HG03457 (cell line): ENCODE results near the gene MORC2.

Experiments used
- ATAC-seq: cut with Tn5 transposase; IDR thresholded peaks from one replicate; pipeline ENCODE4 v1.9.1; 2021; ENCODE audit warnings: moderate number of reproducible peaks; ENCODE audit not compliant: unreplicated experiment

MORC2 gene

DNA sequence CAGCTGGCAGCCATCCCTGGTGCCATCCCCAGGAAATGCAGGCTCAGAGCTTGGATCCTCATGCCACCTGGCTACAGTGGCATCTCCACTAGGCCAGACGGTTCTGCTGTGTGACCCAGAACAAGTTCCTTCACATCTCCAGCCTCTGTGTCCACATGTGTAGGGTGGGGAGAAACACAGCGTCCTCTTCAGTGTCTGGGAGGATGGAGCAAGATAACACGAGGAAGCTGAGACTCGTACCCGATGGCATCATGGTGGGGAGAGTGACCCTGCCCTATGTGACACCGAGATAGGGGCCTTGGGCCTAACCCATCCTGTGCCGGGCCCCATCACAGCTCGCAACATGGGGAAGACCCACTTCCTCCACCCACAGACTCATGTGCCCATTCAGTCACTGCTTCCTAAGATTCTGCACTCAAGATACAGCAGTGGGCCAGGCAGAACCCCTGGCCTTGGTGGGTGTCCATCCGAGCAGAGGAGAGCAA is 78.5 kb downstream of the MORC2 start:
- no peak for ATAC-seq

DNA sequence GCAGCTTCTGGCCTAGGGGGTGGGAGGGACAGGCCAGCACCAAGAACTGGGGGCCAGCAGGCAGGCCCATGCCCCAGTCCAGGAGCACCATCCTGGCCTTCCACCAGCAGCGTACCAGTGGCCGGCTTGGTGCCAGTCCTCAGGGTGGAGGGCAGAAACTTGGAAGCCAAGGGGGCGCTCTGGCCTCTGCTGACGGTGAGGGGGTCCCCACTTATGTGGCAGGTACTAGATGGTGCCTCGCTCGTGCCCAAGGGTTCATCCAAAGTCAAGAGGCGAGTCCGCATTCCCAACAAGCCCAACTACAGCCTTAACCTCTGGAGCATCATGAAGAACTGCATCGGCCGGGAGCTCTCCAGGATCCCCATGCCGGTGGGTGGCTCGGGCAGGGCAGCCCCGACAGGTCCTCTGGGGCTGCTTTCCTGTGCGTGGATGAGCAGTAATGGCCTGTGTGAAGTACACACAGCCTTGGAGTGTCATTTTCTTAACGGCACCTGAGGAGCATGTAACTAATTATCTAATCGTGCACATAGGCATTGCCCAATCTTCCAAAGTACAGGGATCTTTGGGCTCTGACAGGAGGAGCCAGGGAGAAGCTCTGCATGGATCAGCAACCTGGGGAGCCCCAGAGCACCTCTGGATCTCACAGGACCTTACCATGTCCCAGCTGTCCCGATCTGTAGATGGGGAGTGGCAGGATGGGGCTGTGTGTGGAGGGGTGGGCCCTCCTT is 79.1 kb downstream of the MORC2 start:
- no peak for ATAC-seq

DNA sequence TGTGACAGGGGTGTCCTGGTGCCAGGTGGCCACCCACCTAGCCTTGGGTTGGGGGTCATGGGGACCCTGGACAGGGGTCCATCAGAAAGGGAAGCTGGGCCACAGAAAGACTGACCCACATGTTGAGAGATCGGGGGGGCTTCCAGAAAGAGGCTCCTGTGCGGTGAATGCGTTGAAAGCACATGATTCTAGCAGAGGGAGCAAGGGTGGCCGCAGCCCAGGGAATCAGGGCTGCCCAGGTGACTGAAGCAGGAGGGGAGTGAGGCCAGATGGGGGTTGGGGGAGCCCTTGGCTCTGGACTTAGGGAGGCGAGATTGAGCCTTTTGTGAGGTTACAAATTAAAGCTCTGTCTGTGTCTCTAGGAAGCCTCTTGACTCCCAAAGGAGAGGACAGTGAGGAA is 80.7 kb downstream of the MORC2 start:
- no peak for ATAC-seq

DNA sequence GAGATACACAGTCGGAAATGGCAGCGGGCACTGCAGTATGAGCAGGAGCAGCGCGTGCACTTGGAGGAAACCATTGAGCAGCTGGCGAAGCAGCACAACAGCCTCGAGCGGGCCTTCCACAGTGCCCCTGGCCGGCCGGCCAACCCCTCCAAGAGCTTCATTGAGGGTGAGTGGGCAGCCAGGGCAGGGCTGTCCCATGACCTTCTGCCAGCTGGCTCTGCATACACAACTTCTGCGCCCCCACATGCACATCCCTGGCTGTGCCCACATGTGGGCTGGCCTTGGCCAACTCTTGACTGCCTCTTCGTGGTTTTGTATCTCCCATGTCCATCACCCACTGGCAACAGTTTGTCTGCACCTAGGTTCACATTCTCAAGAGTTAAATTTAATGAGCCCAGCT is 81.1 kb downstream of the MORC2 start:
- ATAC-seq, result no peak

DNA sequence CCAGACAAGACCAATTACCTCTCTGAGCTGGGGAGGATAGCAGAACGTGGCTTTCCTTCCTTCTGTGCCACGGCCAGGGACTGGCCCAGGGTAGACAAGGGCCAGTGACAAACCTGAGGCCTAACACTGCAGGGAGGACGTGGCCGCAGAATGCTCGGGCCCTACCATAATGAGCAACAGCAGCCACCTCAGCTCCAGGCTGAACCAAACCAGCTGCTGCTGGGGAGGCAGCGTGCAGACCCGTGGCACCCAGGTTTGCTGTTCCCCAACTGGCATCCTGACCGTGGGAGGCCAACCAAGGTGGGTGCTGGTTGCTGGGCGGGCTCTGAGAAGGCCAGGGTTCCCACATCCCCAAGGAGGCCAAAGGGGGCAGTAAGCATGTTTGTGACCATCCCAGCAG is 83.0 kb downstream of the MORC2 start:
- no peak for ATAC-seq

DNA sequence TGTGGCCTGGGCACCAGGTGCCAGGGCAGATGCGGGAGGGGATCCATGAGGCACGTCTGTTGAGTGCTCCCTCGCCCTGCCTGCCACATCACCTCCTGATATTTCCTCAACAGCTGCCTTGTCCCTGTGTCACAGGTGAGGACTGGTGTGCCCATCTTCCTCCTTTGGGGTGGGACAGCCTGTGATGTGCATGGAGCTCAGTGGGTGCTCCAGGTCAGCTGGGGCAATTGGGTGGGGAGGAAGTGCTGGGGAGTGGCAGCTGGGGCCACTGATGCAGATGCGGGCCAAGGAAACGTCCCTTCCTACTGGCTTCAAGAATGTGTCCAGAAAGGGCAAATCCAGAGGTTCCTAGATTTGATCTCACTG is 83.6 kb downstream of the MORC2 start:
- ATAC-seq, result no peak

DNA sequence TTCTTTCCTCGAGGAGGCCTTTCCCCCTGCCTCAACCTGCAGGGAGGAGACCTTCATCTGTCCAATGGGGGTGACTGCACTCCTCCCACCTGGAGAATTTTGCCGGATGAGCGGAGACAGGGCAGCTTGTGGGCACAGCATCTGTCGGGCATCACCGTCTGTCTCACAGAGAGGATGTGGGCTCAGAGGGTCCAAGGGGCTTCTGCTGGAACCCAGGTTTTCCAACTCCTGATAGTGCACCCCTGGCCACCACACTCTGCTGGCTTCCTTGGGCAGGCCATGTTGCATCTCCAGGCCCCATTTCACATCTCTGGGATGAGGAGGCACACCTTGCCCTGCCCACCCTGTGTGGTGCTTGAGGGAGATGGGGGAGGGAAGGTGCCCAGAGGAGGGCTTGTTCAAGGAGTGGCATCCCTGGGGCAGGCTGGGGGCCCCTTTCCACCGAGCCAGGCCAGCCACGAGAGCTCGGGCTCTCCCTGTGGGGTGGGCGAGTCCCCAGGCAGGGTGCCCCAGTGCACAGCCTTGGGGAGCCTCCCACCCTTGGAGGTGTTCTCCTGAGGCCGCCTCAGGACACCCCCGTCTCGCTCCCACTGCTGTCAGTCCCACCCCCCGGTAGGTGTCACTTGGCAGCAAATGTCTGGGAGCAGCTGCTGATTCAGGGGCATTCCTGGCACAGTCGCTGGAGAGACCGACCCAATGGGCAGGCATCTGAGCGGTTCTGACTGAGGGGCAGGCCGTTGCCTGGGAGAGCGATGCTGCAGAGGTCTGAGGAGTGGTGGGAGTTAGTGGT is 84.2 kb downstream of the MORC2 start:
- no peak for ATAC-seq

DNA sequence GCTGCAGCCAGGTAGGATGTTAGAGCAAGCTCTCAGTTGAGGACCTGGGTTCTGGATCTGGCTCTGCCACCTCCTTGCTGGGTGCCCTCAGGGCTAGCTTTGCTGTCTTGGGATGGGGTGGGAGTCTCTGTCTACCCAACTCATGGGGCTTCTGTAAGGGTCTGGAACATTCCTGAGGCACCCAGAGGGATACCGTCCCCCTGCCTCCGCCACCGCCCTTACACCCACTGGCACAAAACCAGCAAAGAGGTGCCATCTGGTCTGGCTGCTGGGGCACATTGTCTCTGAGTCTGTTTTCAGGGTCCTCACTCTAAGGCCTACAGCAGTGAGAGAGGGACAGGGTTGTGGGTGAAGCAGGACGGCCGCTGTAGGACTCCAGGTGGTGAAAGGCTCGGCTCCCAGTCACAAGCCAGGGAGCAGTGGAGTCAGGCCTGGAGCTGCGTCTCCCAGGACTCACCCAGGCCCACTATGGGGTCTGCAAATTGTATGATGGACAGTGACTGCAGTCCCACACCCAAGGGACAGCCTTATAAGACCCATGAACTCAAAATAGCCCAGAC is 84.9 kb downstream of the MORC2 start:
- no peak for ATAC-seq

DNA sequence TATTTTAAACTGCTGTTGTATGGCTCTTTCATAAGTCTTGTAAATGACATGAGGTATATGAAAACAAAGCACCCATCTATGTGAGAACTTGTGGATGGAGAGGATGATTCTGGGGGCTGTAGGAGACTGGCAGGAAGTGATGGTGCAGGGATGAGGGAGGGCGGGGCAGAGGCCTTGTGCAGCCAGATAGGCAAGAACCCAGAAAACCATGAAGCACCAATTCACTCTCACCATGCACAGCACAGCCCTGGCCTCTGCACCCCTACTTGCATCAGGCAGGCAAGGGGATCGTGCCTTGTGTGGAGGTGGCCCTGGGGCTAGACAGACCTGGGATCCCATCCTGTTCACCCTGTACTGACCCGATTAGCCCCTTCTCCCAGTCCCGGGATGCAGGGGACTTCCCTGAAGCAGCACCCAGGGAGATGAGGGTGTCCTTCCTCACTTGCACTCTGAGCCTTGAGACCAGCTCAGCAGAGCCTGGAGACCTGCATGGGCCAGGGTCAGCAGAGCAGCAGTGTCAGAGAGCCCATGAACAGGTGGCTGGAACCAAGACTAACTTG is 85.5 kb downstream of the MORC2 start:
- ATAC-seq, result no peak

DNA sequence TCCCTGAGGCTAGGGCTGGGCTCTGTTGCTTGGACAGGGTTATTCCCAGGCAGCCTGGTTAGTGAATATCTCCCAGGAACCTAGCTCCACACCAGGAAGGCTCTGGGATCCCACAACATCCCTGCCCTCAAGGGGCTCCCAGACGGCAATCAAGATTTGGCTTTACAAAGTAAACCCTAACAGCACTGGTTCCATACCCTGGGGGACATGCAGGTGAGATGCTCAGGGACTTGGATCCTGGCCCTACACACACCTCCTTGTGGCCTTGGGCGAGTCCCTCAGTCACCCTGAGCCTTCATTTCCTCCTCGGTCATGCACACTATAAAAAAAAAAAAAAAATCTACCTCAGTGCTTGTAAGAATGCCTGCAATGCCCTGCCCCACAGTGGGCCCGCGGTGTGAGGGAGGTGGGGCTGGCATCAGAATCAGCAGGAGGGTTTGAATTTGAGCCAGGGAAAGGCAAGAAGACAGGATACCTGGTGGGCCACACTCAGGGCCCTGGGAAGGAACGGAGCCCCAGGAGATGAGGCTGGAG is 86.3 kb downstream of the MORC2 start:
- ATAC-seq, result no peak

DNA sequence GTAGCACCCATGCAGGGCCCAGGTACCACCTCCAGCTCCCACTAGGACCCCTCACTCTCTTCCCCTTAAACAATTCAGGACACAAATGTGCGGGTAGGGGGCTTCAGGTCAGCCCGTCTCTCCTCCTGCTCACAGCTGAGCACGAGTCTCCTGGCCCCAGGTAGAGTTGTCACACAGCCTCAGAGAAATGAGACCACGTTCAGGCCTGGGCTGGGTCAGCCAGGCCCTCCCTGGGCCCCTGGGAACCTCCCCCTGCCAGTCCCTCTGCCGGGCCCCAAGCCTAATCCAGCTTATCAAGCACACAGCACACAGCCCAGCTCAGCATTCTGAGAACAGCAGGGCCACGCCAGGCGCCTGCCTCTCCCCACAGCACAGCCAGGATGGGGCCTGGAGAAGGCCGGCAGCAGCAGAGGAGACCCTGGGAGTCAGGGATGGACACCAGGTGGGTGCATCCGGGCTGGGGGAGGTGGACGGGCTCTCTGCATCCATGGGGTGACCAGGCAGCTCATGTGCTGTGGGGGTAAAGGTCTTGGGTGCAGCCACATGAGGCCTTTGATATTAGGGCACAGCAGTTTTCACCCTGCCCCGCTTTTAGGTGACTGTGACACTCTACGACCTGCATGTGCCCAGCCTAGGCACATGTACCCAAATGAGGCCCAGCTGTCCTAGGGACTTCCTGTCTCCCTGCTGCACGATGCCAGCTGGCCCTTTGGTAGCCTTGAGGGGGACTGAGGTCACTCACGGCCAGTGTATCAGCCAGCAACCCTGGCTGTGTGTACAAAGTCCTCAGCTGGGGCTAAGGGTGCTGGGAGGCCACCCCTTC is 87.0 kb downstream of the MORC2 start:
- no peak for ATAC-seq

DNA sequence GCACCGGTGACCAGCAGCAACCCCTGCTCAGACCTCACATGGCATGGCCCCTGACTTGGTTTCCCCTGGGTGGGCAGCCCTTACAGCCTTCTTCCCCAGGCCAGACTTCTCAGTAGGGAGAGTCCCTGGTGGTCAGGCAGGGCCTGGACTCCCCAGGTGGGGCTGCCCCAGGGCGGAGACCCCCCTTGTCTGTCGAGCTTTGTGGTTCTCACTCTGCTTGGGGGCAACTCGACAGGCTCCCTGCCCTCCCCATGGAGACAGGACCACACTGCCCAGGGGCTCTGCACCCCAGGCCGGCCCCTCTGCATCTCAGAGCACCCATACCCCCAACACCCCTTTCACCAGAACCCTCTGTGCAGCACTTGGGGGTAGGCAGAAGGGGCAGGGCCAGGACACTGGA is 87.7 kb downstream of the MORC2 start:
- ATAC-seq, result no peak

DNA sequence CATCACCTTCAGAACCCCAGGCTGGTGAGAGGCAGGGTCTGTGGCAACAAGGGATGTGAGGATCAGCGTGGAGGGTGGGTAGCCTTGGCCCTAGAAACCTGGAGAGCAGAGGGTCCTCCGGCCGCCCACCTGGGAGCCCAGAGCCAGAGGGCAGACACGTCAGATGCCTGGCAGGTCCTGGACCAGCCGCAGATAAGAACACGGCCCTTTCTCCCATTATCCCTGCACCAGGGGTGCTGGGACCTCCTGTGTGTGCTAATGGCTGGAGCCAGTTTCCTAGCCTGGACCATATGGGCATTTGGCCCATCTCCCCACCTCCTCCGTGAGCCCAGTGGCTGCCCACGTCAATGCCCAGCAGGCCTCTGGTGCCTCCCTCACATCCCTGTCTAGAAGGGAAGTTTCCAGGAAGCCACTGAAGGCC is 88.4 kb downstream of the MORC2 start:
- no peak for ATAC-seq

DNA sequence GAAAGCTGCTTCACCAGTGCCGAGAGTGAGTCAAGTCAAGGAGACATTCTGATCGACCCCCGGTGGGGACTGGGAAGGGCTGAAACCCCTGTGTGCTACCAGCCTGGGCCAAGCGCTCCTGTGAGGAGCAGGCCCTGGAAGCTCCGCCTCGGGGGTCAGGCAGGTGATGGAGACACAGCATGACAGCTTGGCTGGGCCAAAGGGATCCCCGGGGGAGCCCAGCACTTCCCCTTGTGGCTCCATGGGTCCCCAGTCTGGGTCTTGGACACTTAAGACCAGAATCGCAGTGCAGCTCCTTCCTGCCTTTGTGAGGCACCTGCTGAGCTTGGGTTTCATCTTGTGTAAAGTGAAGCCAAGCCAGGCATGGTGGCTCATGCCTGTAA is 89.2 kb downstream of the MORC2 start:
- no peak for ATAC-seq

DNA sequence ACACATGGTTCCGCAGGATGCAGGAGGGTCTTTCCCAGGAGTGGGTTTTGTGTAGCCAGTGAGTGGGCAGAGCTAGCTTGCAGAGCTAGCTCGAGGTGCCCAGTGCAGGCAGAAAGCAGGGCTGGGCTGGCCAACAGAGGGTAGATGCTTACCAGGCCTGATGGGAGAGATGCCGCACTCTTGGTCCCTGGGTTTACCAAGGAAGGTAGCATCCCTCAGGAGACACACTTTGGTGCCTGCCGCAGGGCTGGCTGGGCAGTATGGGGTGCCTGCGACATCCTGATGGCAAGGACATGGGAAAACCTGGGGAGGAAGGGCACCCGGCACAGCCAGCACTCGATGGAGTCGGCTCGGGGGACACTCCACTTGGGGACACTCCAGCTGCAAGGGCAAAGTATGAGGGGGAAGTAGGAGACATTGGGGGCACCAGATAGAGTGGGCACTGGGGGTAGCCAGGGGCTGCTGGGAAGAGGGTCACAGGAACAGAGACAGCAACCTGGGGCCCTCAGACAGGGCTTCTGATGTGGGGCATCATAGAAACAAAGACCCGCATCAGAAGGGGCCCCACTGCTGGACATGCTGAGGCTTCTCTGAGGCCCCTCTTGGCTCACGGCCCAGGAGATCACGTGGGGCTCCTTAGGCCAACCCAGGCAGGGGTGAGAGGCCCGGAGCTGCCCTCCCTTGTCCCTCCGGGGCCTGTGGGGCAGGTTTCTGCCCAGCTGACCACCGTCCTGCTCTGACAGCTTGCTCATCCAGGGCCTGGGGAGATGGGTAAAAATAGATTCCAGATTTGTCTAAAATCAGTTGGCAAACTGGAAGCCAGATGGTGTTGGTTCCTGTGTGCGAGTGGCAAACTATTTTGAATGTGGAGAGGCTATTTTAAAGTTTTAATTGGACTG is 89.8 kb downstream of the MORC2 start:
- ATAC-seq, result no peak

DNA sequence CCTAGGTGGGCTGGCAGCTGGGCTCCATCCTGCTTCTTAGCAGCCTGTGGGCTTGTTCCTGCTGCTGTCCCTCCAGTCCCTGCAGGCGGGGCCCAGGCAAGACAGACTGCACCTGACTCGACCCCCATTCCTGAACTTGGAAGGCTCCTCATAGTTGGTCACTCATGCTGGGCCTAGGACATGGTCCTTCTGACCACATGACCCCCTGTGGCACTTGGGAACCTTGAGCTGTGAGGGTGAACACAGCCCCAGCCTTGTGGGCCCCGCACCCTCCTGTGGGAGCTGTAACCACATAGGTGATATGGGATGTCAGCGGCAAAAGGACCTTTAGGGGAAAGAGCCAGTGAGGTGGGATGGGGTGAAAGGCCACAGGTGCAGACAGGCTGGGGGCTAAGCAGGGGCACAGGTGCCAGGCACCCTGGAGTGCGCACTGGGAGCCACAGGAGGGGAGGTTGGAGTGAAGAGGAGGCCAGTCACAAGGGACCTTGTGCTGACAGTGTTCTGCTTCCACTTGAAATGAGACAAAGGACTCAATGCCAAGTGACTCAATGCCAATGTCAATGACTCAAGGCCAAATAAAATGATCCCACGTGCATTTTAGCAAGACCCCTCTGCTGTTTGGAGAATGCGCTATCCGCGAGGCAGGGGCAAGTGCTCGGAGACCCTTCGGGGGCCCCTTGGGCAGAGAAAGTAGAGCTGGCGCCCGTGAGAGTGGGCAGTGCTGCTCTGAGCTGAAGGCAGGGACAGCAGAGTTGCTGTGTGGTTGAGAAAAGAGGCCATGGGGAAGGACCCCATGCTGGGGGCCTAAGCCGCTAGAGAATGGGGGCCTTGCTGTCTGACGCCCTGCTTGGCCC is 90.7 kb downstream of the MORC2 start:
- ATAC-seq, result no peak

DNA sequence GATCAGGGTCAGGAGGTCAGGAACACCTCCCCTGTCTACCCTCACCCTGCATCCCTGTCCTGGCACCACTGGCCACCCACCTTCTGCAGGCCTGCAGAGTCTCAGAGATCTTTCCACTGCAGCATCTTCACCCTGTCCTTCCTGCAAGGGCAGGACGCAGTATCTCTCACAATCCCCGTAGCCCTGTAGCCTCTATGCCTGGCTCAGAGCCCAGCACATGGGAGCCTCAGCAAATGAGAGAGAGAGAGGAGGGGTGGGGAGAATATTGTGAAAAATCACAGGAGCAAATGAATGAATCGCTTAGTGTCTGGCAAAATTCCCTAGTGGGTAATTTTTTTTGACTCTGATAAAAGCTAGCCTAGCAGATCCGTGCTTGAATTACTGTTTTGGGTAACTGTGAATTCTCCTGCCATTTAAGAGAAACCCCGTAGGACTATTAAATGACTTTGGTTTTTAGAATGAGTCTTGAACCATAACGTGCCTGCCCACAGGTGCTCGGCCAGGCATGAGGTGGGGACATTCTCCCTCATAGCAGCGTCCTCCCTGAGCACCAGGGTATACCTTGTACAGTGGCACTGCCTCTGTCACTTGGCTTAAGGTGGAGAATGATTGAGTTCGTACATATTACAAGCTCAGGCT is 91.5 kb downstream of the MORC2 start:
- no peak for ATAC-seq

DNA sequence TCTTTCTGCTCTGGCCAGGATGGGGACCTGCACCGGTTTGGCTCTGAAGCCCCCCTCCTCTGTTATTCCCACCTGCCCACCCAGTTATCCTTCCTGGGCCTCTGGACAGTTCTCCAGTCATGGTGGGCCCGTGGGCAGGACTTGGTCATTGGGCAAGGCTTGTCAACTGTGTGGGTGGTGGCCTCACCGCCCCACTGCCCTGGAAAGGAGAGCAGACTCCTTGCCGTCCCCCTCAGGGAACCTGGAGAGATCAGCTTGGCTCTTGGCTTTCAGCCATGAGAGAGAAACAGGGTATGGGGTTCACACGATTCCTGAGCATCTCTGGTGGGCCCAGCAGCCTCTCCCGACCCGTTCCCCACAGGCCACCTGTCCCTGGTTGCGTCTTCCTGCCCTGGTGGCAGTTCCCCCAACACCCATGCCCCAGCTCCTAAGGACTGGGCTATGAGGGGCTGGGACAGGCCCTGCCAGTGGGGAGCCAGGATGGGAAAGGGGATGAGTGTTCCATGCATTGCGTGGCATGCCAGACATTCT is 92.3 kb downstream of the MORC2 start:
- no peak for ATAC-seq
